Lung (tissue), 12 donors: ENCODE data around the gene ATXN1L. TPM values are rescaled to one million over a fixed set of nuclear protein-coding genes. Genes with fewer than 3 reads are reported as not detected.

Source experiments
- ATAC-seq: fragments of 200-7000 bp; cut with Tn5 transposase; one replicate; pipeline ENCODE4 v1.9.1; 2020; ENCODE audit warnings: moderate number of reproducible peaks; ENCODE audit not compliant: insufficient read depth, low FRiP score
- DNase-seq, 3 donors: peaks; one replicate each; pipeline ENCODE4 v3.0.0-alpha.2; 2013 to 2017
- H3K27ac ChIP-seq, 2 donors: one replicate each; pipeline ENCODE4 v1.5.1; 2013; ENCODE audit warnings: mild to moderate bottlenecking in 2 of 2, moderate library complexity in 2 of 2, control low read depth in 1 of 2, inconsistent platforms in 1 of 2, low read depth in 1 of 2, low read length in 1 of 2
- H3K27me3 ChIP-seq, 3 donors: one replicate each; pipeline ENCODE4 v1.5.1; 2013; ENCODE audit warnings: low read length in 2 of 3; ENCODE audit not compliant: control insufficient read depth in 3 of 3, insufficient read depth in 3 of 3
- H3K36me3 ChIP-seq, 4 donors: one replicate each; pipeline ENCODE4 v1.5.1; 2013; ENCODE audit warnings: low read length in 4 of 4, mild to moderate bottlenecking in 1 of 4, moderate library complexity in 1 of 4; ENCODE audit not compliant: control insufficient read depth in 4 of 4, insufficient read depth in 4 of 4
- H3K4me1 ChIP-seq, 5 donors: one replicate each; pipeline ENCODE4 v1.5.1; 2013; ENCODE audit warnings: low read length in 5 of 5, mild to moderate bottlenecking in 2 of 5, moderate library complexity in 1 of 5; ENCODE audit not compliant: control insufficient read depth in 5 of 5, insufficient read depth in 5 of 5
- H3K4me3 ChIP-seq: one replicate; pipeline ENCODE4 v1.5.1; 2013; ENCODE audit warnings: mild to moderate bottlenecking, control low read depth, moderate library complexity
- H3K9ac ChIP-seq, 2 donors: one replicate each; pipeline ENCODE4 v1.5.1; 2013; ENCODE audit warnings: low read length in 2 of 2, control low read depth in 1 of 2; ENCODE audit not compliant: insufficient read depth in 1 of 2
- H3K9me3 ChIP-seq, 4 donors: one replicate each; pipeline ENCODE4 v1.5.1; 2013; ENCODE audit warnings: low read length in 3 of 4, mild to moderate bottlenecking in 1 of 4, moderate library complexity in 1 of 4; ENCODE audit not compliant: control insufficient read depth in 4 of 4, insufficient read depth in 3 of 4
- CTCF ChIP-seq: IDR thresholded peaks from 2 replicates; pipeline ENCODE4 v1.5.1; 2012; ENCODE audit warnings: mild to moderate bottlenecking; ENCODE audit errors: control extremely low read depth, extremely low read depth
- WGBS, 2 donors: extraction: QIAGEN DNeasy Blood & Tissue Kit; methylation state at CpG; one replicate each; pipeline ENCODE4 v1.1.7; 2013; 5-methylcytosine and 5-hydroxymethylcytosine counted together
- polyA plus RNA-seq, 2 donors: library from polyadenylated mRNA; stranded (reverse); fragments of 200-250 nt; gene quantifications; one replicate each; pipeline ENCODE4 v1.2.1, GENCODE V29; 2013
- total RNA-seq, 2 donors: library from RNA; depleted of rRNA in 1 of 2; stranded (reverse); fragments of >200 nt in 1 of 2; gene quantifications; one replicate each; pipeline ENCODE4 v1.2.1, GENCODE V29; 2014 to 2021
- donor health status: control.
- donor health status: control.
- donor health status: Bipolar disorder and iron deficiency.
- donor health status: healthy.
- donor health status: DM: yes; HTN: yes; CAD: no.

Gene ATXN1L
- total and polyA plus RNA-seq, 4 donors: 7.3 to 25.7 (median 18.5) TPM

- peaks cover 0 to 9% (median 6%) of the 10 kb centered on the region in 5 donors for H3K4me1 ChIP-seq
- DNase-seq (no peak), ATAC-seq (no peak)
- 60 to 63% methylated on average over 2 of the region's 2 CpGs for WGBS, 2 donors
- TF ChIP-seq CTCF: no peak
- H3K36me3 ChIP-seq: peaks cover 0 to 9% (median under 1%) of the 10 kb centered on the region in 4 donors
- H3K9ac ChIP-seq: no peak overlapping the region
- H3K27me3 ChIP-seq: no peaks in the 10 kb centered on the region
- H3K4me3 ChIP-seq: no peak overlapping the region
- no peaks in the 10 kb centered on the region for H3K9me3 ChIP-seq
- H3K27ac ChIP-seq: no peak overlapping the region
These were observed 2.2 kb upstream of the ATXN1L start for GRCh38 chr16:71843572-71843971.

DNA sequence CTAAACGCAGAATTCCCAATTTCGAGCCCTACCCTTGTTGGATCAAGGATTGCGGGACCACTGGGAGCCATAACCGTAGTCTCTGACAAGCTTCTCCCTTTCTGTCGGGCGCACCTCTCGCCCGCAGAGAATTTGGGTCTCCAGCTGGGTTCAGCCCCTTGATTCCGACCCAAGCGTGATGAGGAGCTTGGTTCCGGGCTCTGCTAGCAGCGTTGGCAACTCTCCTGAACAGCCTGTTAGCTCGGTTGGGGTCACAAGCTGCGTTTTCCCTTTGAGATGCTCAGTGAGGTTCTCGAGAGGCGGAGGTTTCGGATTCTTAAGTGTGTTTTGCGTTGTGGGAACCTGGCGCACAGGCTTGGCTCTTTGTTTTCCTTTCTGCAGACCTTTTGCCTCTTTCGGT lies 655 bp downstream of the ATXN1L start:
- Histone ChIP-seq H3K9me3 (no peaks in the 10 kb centered on the region), H3K4me3 (peak overlapping the region; percentile 100), H3K36me3 (peaks cover 14 to 28% (median 19%) of the 10 kb centered on the region in 4 donors), H3K27ac (peak overlapping the region; percentile 65 to 95), H3K9ac (peak overlapping the region; percentile 92 to 97), H3K27me3 (no peaks in the 10 kb centered on the region), H3K4me1 (peaks cover 0 to 9% (median 6%) of the 10 kb centered on the region in 5 donors)
- WGBS, 2 donors: 1% methylated on average over 20 of the region's 20 CpGs
- DNase-seq (peak; percentile 27 to 32 (median 29)), ATAC-seq (no peak)
- no peak for TF ChIP-seq CTCF

GRCh38 chr16:71847096-71847495 lies 1.3 kb downstream of the ATXN1L start:
- peaks cover 0 to 9% (median 6%) of the 10 kb centered on the region in 5 donors for H3K4me1 ChIP-seq
- H3K27ac ChIP-seq: no peak overlapping the region
- H3K27me3 ChIP-seq: no peaks in the 10 kb centered on the region
- 57 to 65% methylated on average over 3 of the region's 3 CpGs for WGBS, 2 donors
- TF ChIP-seq CTCF: no peak
- H3K9me3 ChIP-seq: no peaks in the 10 kb centered on the region
- no peak for DNase-seq
- H3K4me3 ChIP-seq: no peak overlapping the region
- no peak for ATAC-seq
- peak overlapping the region; percentile 92 to 97 for H3K9ac ChIP-seq
- H3K36me3 ChIP-seq: peaks cover 16 to 32% (median 21%) of the 10 kb centered on the region in 4 donors

DNA sequence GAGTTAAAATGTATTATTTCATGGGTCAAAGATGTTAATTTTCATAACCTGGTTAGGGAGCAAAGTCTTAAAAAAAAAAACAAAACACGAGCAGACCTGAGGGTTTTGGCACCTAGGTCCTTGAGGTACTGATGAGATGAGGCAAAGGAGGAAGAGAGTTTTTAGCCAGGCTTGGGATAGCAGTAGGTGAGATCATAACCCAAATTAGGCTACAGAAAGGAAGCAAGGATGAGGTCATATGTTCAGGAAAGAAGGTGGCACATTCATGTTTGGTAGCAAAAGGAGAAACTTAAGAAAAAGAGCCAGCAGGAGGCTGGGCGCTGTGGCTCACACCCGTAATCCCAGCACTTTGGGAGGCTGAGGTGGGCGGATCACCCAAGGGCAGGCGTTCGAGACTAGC lies 2.8 kb downstream of the ATXN1L start:
- Histone ChIP-seq H3K27ac (no peak overlapping the region), H3K9ac (no peak overlapping the region), H3K9me3 (no peaks in the 10 kb centered on the region), H3K4me1 (peaks cover 0 to 9% (median 6%) of the 10 kb centered on the region in 5 donors), H3K4me3 (no peak overlapping the region), H3K27me3 (no peaks in the 10 kb centered on the region), H3K36me3 (peaks cover 16 to 38% (median 23%) of the 10 kb centered on the region in 4 donors)
- DNase-seq (no peak), ATAC-seq (no peak)
- TF ChIP-seq CTCF: no peak
- 94 to 97% methylated on average over 6 of the region's 6 CpGs for WGBS, 2 donors
